ENCODE measurements around the gene MMD. TPM values are rescaled to one million over a fixed set of nuclear protein-coding genes. Genes with fewer than 3 reads are reported as not detected.

MMD gene
- total RNA-seq (2011; cell fraction: chromatin; rRNA removed; ENCODE audit: low replicate concordance): 16.5 and 29.7 TPM in 2 replicates
- 11.6 and 13.0 TPM in 2 replicates for total RNA-seq (2011; cell fraction: nucleolus; rRNA removed)
- total RNA-seq (2011; cell fraction: nucleoplasm; rRNA removed): 17.2 and 29.8 TPM in 2 replicates
- 6.7 and 11.0 TPM in 2 replicates for total RNA-seq (2014; rRNA removed)
- total RNA-seq (2014; rRNA removed; fragmentation: Illumina TruSeq; extraction: Trizol): 10.7 and 11.7 TPM in 2 replicates
- 7.3 and 8.8 TPM in 2 replicates for total RNA-seq (2015; rRNA removed; fragmentation: Illumina TruSeq; extraction: Trizol)
- 15.2 TPM in 2 replicates for total RNA-seq (2021)
- polyA plus RNA-seq (2011; rRNA removed): 17.7 and 18.9 TPM in 2 replicates
- polyA plus RNA-seq (2011; cell fraction: cytosol; rRNA removed): 9.2 and 11.6 TPM in 2 replicates
- polyA plus RNA-seq (2011; cell fraction: nucleus; rRNA removed): 12.3 and 13.0 TPM in 2 replicates
- 8.0 and 11.8 TPM in 2 replicates for polyA plus RNA-seq (2012)
- polyA plus RNA-seq (2014; fragmentation: Illumina TruSeq; extraction: Trizol): 9.6 and 11.1 TPM in 2 replicates
- polyA plus RNA-seq (2014; fragmentation: Nextera tagmentation; extraction: Ambion mirVana): 1 to 10 TPM; 3.1 to 4.0 TPM
- polyA plus RNA-seq (2014; rRNA removed): 11.5 and 12.6 TPM in 2 replicates
- polyA minus RNA-seq (2011; rRNA and poly(A)+ RNA removed): 14.3 TPM in 2 replicates
- polyA minus RNA-seq (2011; cell fraction: cytosol; rRNA and poly(A)+ RNA removed): 3.5 and 7.0 TPM in 2 replicates
- 9.4 and 13.0 TPM in 2 replicates for polyA minus RNA-seq (2011; cell fraction: nucleus; rRNA and poly(A)+ RNA removed)
- Bru-seq, nascent RNA: percentile 77 among the genes with signal in this experiment
- percentile 72 among the genes with signal in this experiment for BruChase-seq, experiment 1, labeled RNA remaining after a 2-hour chase
- BruChase-seq, experiment 2, labeled RNA remaining after a 6-hour chase: percentile 74 among the genes with signal in this experiment
- long read RNA-seq, experiment 1, transcript MMD-201 (7 exons, 2,735 nt): major isoform, 28 of 54 reads
- long read RNA-seq, experiment 1, partial matches to known transcripts: 1 of 54 reads
- long read RNA-seq, experiment 1, other reads (novel, unspliced or antisense): 20 of 54 reads
- long read RNA-seq, experiment 2, partial matches to known transcripts: 0 of 2 reads
- long read RNA-seq, experiment 2, other reads (novel, unspliced or antisense): 0 of 2 reads
- long read RNA-seq, experiment 3, partial matches to known transcripts: 0 of 5 reads
- long read RNA-seq, experiment 3, other reads (novel, unspliced or antisense): 3 of 5 reads

GRCh38 chr17:55421179-55421934 lies at the start of gene MMD:
Gene MMD (minus strand): TSS chr17:55421835. CDS start chr17:55421695, 140 bp downstream.
- Histone ChIP-seq H3K4me1 (replicated peaks in 1 of 2; ENCODE audit: control insufficient read depth in 2 of 2, insufficient read depth in 2 of 2, low read length in 2 of 2) (peaks cover 11% of the 10 kb centered on the region in 2 experiments), H3K79me2 (ENCODE audit: control insufficient read depth, insufficient read depth, low read length) (peaks cover 27% of the 10 kb centered on the region), H2AFZ (ENCODE audit: low read depth, low read length) (peak within 1 kb of the TSS; percentile 90), H3K9ac (ENCODE audit: insufficient read depth in 1 of 2, low read depth in 2 of 2, low read length in 2 of 2) (peak within 1 kb of the TSS; percentile 78 to 96), H3K36me3 (ENCODE audit: control insufficient read depth, insufficient read depth, low read length) (no peaks in the 10 kb centered on the region; the same call in 2 of the 3 replicates), H3K27ac (ENCODE audit: extremely low read depth, low read depth, low read length) (peak within 1 kb of the TSS; percentile 64), H3K4me2 (ENCODE audit: insufficient read depth, low read length) (peak within 1 kb of the TSS; percentile 90), H3K27me3 (ENCODE audit: control insufficient read depth in 2 of 2, insufficient read depth in 2 of 2, low read length in 2 of 2) (no peaks in the 10 kb centered on the region), H3K9me3 (replicated peaks; ENCODE audit: control insufficient read depth, insufficient read depth, low read depth, low read length) (no peaks in the 10 kb centered on the region), H4K20me1 (replicated peaks; ENCODE audit: control insufficient read depth, insufficient read depth, low read length) (no peaks in the 10 kb centered on the region), H3K9me1 (ENCODE audit: control insufficient read depth, insufficient read depth, low read length) (no peaks in the 10 kb centered on the region), H3K4me3 (peak within 1 kb of the TSS; percentile 71)
- in situ Hi-C loops (cut with MboI): no loop called here
- intact Hi-C loops (cut with micrococcal nuclease): loop anchor here (5.0 kb wide), 1 partner anchor 76 kb away; no protein-coding TSS in a partner anchor
- FAIRE-seq: no peak
- POLR2A ChIA-PET: interaction anchor here (0.6 to 1.4 kb wide), 8 partner anchors 10 to 294 kb away, joined by 3 to 7 read pairs (median 3); no protein-coding TSS in a partner anchor
- no TSS peak for BruUV-seq (replicated peaks)
- ATAC-seq: peak; percentile 63
- DNase-seq (ENCODE audit: extremely low read depth in 1 of 4, low spot score in 3 of 4): peak; percentile 20 to 51 (median 45)
- WGBS (ENCODE audit: insufficient coverage, low coverage, missing lambda C conversion rate): 2% methylated on average over 33 of the region's 62 CpGs
- CTCF ChIA-PET (ENCODE audit: low intra/inter-chr PET ratio): no interaction called here
- peak; percentile 75 for TF ChIP-seq POLR2G (IDR thresholded peaks at IDR 0.05; ENCODE audit: low read depth, low read length)
- peak; percentile 75 for TF ChIP-seq ZNF263 (CRISPR knock-in tag; IDR thresholded peaks at IDR 0.05; ENCODE audit: borderline replicate concordance)
- TF ChIP-seq ELF2 (CRISPR knock-in tag; IDR thresholded peaks at IDR 0.05): no peak
- TF ChIP-seq ZNF124 (CRISPR knock-in tag; IDR thresholded peaks at IDR 0.05): no peak
- no peak for TF ChIP-seq SNIP1 (IDR thresholded peaks at IDR 0.05; ENCODE audit: low read depth)
- no peak for TF ChIP-seq CUX1 (CRISPR knock-in tag; IDR thresholded peaks at IDR 0.05)
- TF ChIP-seq MTA3 (IDR thresholded peaks at IDR 0.05; ENCODE audit: borderline replicate concordance): 0 out of 2 replicates have a peak, but pooled peaks have one; percentile 14
- no peak for TF ChIP-seq PATZ1 (CRISPR knock-in tag; IDR thresholded peaks at IDR 0.05; ENCODE audit: borderline replicate concordance)
- no peak for TF ChIP-seq FOXP1 (CRISPR knock-in tag; IDR thresholded peaks at IDR 0.05)

Measured in K562 (cell line).